ENCODE results near the gene ELOF1. TPM values are rescaled to one million over a fixed set of nuclear protein-coding genes. Genes with fewer than 3 reads are reported as not detected.

Gene ELOF1
- total RNA-seq, 1 donor from 2014 or later = 23.9 TPM

GRCh38 chr19:11535792-11536595 is 23.0 kb downstream of the ELOF1 start:
- DNase-seq (ENCODE audit: low read depth) = peak; percentile 79

GRCh38 chr19:11534948-11535347 is 24.1 kb downstream of the ELOF1 start:
- DNase-seq (ENCODE audit: low read depth) = no peak

GRCh38 chr19:11534538-11534937 is 24.5 kb downstream of the ELOF1 start:
- no peak for DNase-seq (ENCODE audit: low read depth)

- peak; percentile 32 for DNase-seq (ENCODE audit: low read depth)
Measured at GRCh38 chr19:11530432-11530831, 28.6 kb downstream of the ELOF1 start.

GRCh38 chr19:11528551-11529341 is 30.3 kb downstream of the ELOF1 start, which contains the start of gene ECSIT:
Gene ECSIT, minus strand, starts transcription at chr19:11529134. Its CDS starts 9,964 bp downstream, at chr19:11519170.
- DNase-seq (ENCODE audit: low read depth) = peak; percentile 99

- DNase-seq (ENCODE audit: low read depth) = no peak
Measured at GRCh38 chr19:11519138-11519537, 39.9 kb downstream of the ELOF1 start.

- no peak for DNase-seq (ENCODE audit: low read depth)
Measured at GRCh38 chr19:11513946-11514345, 45.1 kb downstream of the ELOF1 start.

GRCh38 chr19:11510444-11510843 is 48.6 kb downstream of the ELOF1 start:
- DNase-seq (ENCODE audit: low read depth) = no peak

GRCh38 chr19:11507370-11508078 is 51.5 kb downstream of the ELOF1 start:
- DNase-seq (ENCODE audit: low read depth) = no peak

GRCh38 chr19:11506967-11507366 is 52.1 kb downstream of the ELOF1 start:
- no peak for DNase-seq (ENCODE audit: low read depth)

- DNase-seq (ENCODE audit: low read depth) = no peak
Measured at GRCh38 chr19:11506101-11506555, 52.9 kb downstream of the ELOF1 start.

GRCh38 chr19:11505504-11506100 is 53.4 kb downstream of the ELOF1 start, which contains the start of gene ZNF653:
Gene ZNF653, minus strand, starts transcription at chr19:11505839. Its CDS starts 53 bp downstream, at chr19:11505786.
- DNase-seq (ENCODE audit: low read depth) = peak; percentile 96

- peak; percentile 95 for DNase-seq (ENCODE audit: low read depth)
Measured at GRCh38 chr19:11505032-11505503, 54.0 kb downstream of the ELOF1 start.

- DNase-seq (ENCODE audit: low read depth) = no peak
Measured at GRCh38 chr19:11504502-11505031, 54.5 kb downstream of the ELOF1 start.

Other genes starting within 250 kb of the ELOF1 start
- 0.32 and 0.47 TPM in 2 replicates for gene RAB3D, start 219.6 kb downstream of the ELOF1 start, total RNA-seq
- gene TMEM205, start 213.0 kb downstream of the ELOF1 start, total RNA-seq = 256 and 374 TPM in 2 replicates
- 3.5 and 4.4 TPM in 2 replicates for gene CCDC159, start 212.7 kb downstream of the ELOF1 start, total RNA-seq
- gene PLPPR2, start 203.8 kb downstream of the ELOF1 start, total RNA-seq = 21.5 and 35.3 TPM in 2 replicates
- 0.86 and 1.7 TPM in 2 replicates for gene SWSAP1, start 184.6 kb downstream of the ELOF1 start, total RNA-seq
- gene EPOR, start 174.9 kb downstream of the ELOF1 start, total RNA-seq = 3.4 and 3.8 TPM in 2 replicates
- 0.72 and 2.3 TPM in 2 replicates for gene RGL3, start 139.9 kb downstream of the ELOF1 start, total RNA-seq
- gene ODAD3, start 124.1 kb downstream of the ELOF1 start, total RNA-seq = 0.10 and 0.32 TPM in 2 replicates
- gene PRKCSH, start 123.6 kb downstream of the ELOF1 start, total RNA-seq = 93.8 and 118 TPM in 2 replicates
- not detected in 2 replicates for gene ELAVL3, start 78.2 kb downstream of the ELOF1 start, total RNA-seq
- 5.0 and 5.9 TPM in 2 replicates for gene ZNF653, start 53.4 kb downstream of the ELOF1 start, total RNA-seq
- 42.2 and 52.7 TPM in 2 replicates for gene ECSIT, start 30.1 kb downstream of the ELOF1 start, total RNA-seq
- gene CNN1, start 20.4 kb downstream of the ELOF1 start, total RNA-seq = 2.0 and 6.3 TPM in 2 replicates
- 0.52 and 1.4 TPM in 2 replicates for gene ACP5, start 18.4 kb upstream of the ELOF1 start, total RNA-seq
- gene ZNF627, start 38.3 kb upstream of the ELOF1 start, total RNA-seq = 18.7 and 18.9 TPM in 2 replicates
- 4.6 and 5.5 TPM in 2 replicates for gene ZNF823, start 179.7 kb upstream of the ELOF1 start, total RNA-seq
- 12.6 and 13.7 TPM in 2 replicates for gene ZNF441, start 207.8 kb upstream of the ELOF1 start, total RNA-seq
- 2.3 and 2.4 TPM in 2 replicates for gene ZNF491, start 239.3 kb upstream of the ELOF1 start, total RNA-seq

Data from myocyte (in vitro differentiated cells).